Right lung (tissue), 5 donors: ENCODE measurements around the gene NES. TPM values are rescaled to one million over a fixed set of nuclear protein-coding genes. Genes with fewer than 3 reads are reported as not detected.

Experiments
- DNase-seq, 2 donors: peaks; one replicate each; pipeline ENCODE4 v3.0.0-alpha.2; 2013
- polyA plus RNA-seq, 5 donors: library from polyadenylated mRNA; unstranded; fragments of 120-200 nt; gene quantifications; one replicate each; pipeline versions ENCODE4 v1.2.1 to v1.2.3, GENCODE V29; 2013; ENCODE audit warnings: inconsistent platforms in 1 of 5, low replicate concordance in 1 of 5; ENCODE audit not compliant: insufficient read length in 5 of 5, insufficient read depth in 1 of 5

NES gene
- polyA plus RNA-seq, 5 donors = 49.2 to 97.6 (median 56.4) TPM

GRCh38 chr1:156689035-156689952 is 12.1 kb upstream of the NES start:
- peak; percentile 82 to 88 for DNase-seq

DNA sequence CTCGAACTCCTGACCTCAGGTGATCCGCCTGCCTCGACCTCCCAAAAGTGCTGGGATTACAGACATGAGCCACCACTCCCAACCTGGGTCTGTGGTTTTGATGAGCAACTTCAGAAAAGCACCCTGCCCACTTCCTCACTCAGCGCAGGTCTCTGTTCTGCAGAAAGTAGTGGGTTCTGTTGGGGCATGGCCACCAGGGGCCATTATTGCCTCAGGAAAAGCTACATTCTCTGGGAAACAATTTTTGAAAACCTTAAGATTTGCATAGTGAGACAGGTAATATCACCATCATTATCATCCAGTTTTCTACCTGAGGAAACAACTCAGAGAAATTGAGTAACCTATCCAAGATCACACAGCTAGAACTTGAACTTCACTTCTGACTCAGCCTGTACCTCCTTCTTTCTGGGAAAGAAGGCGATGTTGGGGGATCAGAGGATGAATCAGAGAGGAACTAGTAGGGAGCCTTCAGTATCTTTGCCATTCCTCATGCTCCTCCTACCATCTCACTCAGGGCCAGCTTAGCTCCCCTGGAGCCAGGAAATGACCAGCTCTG is 7.1 kb upstream of the NES start:
- DNase-seq = no peak

GRCh38 chr1:156682166-156682890 is 5.1 kb upstream of the NES start:
- no peak for DNase-seq

DNA sequence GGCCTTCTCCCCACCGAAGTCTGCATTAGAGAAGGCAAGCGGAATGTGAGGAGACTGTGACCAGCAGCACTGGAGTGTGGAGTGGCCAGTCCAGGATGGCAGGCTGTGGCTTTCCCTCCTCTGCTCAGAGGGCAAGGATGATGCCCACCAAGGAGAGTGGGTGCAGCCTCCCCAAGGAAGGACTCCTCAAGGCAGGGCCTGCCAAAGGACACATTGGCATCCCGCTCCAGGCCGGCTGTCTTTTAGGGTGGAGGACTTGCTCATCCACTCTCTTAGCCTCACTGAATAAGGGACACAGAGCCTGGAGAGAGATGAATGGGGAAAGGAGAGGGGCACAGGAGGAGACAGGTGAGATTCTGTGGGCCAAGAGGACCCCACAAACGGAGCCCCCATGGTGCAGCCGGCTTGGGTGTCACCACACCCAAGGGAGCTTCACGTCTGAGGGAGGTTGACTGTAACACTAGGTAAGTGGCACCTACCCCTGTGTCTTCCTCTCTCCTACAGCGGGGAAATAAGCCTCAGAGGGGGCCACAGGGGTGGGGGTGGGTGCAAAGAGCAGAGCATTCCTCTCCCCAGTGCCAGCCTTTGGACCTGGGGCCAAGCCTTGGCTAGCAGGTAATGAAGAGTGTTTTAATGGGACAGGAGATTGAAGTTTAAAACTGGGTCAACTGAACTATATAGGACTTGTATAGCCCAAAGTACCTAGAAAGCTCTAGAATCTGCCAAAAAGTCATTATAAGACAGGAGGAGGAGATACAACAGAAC is 4.2 kb upstream of the NES start:
- DNase-seq = no peak

GRCh38 chr1:156680056-156680455 is 2.8 kb upstream of the NES start:
- DNase-seq = no peak

DNA sequence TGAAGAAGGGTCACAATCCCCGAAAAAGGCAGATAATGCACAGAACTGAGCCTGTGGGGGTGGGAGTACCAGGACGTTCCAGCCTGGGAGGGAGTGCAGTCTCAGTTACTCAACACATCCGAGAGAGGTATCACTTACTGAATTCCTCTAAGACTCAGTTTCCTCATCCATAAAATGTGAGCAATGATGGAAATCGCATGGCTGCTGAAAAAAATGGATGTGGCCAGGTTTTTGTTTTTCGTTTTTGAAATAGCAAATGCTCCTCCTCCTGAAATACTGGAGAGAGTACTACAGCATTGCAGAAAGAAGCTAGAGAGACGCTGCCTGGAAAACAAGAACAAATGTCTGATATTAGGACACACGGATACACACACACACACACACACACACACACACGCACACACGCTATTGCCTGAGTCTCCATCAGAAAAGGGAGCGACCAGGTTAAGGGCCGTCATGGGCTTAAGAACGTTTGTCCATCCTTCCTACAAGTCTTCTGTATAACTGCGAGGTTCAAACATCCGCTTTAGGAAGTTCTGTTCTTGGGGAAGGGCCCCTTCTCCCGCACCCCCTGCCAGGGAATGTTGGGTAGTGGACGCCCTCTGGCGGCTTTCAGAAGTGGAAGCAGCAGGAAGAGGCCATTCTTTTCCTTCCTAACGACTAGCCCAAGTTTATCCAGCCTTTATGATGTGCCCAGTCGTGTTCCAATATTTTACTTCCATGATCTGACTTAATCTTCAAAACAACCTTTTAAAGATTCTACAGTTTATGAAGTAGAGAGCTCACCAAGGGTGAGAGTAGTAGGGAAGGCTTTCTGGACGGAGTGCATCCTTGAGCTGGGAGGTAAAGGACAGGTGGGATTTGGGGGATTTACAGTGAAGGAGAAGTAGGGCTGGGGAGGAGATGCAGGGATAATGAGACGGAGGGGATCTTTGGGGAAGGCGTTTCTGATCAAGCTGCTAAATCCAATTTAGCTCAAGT is 699 bp upstream of the NES start:
- DNase-seq = peak; percentile 78 to 81

- DNase-seq = no peak
Measured at GRCh38 chr1:156676114-156676819, 940 bp downstream of the NES start.

DNA sequence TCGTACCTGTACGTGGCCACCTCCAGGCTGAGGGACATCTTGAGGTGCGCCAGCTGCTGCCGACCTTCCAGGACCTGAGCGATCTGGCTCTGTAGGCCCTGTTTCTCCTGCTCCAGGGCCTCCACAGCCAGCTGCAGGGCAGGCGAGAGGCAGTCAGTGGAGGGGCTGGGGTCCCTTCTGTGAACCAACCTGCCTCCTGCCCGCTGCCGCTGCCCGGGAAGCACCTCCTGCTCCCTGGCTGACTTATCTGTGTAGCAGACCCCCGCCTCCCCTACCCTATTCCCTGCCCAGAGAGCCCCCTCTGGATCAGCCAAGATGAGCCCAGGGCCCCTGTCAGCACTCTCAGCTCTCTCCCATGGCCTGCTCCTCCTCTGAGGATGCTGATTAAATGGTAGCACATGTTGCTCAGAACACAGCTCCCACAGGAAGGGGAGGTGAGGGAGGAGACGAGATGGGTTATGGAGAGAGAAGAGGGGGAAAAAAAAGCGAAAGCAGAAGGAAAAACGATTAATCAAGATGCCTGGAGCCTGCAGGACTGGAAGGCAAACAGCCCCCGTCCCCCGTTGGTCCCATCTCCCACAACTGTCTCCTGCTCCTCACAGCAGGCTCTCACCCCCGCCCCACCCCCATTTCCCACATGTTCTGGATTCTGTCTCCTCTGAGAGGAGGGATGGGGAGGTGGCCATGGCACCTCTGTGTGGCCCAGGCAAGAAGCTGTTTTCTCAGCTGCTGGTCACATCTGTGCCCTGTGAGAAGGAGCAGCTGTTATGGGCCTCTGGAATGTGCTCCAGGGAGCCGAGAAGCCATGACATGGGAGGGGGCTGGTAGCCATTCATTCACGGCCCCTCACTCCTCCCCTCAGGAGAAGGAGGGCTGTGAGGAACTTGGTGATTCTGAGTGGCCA is 1.7 kb downstream of the NES start:
- peak in 1 of 2 donors; percentile 40 for DNase-seq

DNA sequence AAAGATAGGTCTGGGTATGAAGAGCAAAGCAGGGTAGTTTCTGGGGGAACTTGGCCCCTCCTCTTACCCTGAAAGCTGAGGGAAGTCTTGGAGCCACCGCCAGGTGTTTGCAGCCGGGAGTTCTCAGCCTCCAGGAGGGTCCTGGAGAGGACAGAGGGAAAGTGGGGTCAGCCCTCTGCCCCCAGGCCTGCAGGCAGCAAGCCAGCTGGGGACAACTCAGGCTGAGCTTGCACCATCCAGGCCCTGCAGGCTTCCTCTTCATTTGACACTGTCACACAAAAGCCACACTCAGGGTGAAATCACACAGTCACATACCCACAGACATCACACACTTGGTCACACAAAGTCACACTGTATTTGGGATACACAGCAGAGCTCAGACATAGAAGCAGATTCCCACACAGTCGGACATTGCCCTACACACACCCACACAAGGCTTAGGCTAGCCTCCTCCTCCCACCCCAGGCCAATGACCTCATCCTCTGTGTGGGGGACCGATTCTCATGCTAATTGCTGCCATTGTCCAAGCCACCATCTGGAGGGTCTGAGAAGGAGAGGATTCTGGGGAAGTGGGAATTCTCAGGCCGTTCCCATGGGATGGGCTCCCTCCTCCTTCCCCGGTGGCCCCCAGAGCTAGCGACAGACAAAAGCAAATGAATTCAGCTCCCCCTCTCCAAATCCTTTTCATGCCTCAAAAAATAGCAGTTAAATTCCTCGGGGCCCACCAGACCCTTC is 3.7 kb downstream of the NES start:
- no peak for DNase-seq

DNA sequence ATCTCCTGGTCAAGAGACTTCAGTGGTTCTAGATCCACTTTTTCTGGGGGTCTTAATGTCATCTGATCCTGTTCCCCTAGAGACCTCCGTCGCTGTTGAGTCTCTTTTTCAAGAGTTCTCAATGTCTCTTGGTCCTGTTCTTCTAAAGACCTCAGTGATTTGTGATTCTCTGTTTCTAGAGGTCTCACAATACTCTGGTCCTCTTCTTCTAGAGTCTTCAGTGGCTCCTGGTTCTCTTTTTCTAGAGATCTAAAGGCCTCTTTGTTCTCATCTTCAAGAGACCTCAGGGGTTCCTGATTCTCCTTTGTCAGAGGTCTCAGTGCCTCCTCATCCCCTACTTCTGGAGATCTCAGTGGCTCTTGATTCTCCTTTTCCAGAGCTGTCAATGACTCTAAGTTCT is 5.4 kb downstream of the NES start:
- no peak for DNase-seq

GRCh38 chr1:156670791-156671190 is 6.4 kb downstream of the NES start:
- DNase-seq = no peak

DNA sequence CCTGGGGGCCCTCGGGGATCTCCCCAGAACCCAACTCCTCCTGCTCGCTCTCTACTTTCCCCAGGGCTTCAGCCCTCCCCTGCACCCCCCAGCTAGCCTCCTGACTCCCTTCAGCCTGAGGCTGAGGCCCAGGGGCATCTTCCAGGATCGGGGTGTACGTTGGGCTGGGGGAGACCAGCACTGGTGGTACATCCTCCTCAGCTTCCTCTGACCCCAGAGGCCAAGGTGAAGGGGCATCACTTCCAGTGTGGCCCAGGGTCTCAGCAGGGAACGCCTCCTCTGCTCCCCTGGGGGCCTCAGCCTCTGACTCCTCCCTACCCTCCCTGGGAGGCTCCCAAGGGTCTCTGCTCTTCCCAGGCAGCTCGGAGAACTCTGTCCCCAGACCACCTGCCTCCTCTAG is 6.8 kb downstream of the NES start:
- no peak for DNase-seq

GRCh38 chr1:156669794-156670193 is 7.4 kb downstream of the NES start:
- no peak for DNase-seq

DNA sequence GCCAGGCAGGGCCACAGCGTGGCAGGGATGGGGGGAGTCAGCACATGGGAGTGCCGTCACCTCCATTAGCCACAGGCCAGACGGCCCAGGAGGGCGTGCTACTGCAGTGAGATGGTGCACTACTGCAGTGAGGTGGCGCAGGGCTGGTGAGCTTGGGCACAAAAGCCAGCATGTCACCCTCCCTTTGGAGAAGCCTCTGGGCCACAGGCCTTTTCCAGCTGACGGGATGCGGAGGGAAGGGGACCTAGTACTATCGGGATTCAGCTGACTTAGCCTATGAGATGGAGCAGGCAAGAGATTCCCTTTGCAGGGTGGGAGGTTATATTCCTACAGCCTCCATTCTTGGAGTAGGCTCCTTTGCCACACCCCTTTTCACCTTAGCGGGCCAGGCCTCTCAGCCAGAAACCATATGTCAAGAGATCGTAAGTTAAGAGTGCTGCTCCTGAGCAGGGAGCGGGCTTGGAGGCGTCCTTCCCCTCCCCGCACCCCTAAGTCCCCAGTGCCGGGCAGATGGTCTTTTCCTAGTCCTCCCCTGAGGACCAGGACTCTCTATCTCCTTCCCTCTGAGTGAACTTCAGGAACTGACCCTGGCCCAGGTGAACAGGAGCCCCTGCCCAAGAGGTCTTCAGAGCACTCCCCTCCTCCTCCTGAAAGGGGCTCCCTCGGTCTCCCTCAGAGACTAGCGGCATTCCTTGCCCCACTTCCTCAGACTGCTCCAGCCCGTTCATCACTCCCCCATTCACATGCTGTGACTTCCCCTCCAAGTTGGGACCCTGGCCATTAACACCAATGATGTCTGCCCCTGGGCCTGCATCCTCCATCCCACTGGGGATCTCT is 8.2 kb downstream of the NES start:
- DNase-seq = no peak

DNA sequence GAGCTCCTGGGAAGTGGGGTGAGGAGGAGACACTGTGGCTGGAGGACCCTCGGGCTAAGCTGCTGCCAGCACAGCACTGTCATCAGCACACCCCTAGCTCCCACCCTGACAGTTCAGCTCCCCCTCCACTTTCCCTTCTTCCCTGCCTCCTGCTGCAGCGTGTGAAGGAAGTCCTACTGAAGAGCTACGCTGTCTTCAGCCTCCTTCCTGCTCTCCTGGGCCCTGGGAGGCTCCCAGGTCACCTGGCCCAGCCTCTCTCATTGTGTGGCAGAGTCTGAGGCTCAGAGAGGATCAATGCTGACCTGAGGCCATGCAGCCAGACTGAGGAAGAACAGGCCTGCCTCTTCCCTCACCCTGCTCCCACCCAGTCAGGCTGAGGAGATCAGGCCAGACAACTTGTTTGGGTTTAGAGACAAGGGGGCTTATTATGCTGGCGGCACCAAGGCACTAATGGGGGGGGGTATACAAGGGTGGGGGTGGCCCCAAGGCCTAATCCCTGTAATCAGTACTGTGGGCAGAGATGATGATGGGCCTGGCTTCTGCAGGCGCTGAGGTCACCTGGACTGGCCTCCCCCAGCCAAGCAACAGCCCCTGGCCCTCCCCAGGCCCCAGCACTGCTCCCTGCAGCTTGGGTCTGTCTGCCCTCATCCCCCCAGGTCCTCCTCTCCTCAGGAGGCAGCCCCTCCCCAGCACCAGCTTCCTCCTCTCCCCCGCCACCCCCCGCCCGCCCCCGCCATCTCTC is 9.1 kb downstream of the NES start:
- no peak for DNase-seq

DNA sequence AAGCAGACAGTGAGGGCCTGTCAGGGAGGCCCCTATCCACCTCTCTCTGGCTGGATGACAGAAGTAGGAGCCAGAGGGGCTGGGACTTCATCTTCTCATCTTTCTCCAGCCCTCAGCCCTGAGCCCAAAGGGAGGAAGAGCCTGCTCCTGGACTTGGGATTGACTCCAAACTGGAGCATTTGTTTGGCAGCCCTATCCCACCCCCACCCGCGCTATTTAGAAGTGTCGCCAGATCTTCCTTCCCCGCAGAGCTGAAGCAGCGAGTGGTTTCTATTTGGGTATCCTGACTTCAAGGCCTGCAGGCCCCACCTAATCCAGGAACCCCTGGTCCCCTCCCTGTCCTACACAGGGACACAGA is 9.6 kb downstream of the NES start:
- DNase-seq = peak; percentile 71 to 78
